Cerebellar nuclear complex (tissue), 1 donor: ENCODE results near the gene USP13.
"Not testable (repeated sequence)": the region's sequence is repeated elsewhere in the genome, so short reads cannot be mapped to it uniquely, and the experiment has no call there.

ENCODE experiments used
- DNase-seq, 2 experiments: peaks; one replicate each; lab custom pipeline; 2025; lab: John Stamatoyannopoulos, UW

USP13 gene

DNA sequence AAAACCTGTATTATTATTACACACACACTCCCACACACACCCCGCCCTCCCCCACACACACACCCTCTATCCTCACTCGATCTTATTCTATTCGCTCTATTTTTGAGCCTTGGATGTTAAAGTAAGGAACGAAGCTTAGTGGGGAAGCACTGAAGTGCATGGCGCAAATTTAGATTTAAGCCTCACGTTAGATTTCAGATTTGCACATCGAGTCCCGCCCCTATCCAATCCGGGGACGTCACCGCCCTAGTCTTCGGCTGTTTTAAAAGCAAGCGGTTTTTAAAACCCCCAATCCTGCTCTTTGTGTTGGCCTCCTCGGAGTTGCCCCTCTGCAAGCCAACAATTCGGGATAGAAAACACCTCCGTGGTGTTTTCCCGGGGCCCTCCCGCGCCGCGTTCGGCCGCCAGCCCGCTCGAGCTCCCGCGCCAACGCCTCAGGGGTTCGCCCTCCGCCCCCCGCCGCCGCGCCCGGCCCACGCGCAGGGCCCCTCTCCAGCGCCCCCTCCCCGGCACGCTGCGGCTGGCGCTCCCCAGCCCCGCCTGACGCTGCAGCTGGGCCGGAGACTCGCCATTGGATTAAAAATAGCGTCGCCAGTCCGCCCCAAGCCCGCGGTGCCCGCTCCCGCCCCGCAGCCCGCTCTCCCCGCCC lies at the start of gene USP13:
Gene USP13, plus strand, starts transcription at position 594 of the 649 bp plus-strand sequence. CDS start 186 bp downstream, outside the sequence.
- no peak for DNase-seq

- DNase-seq = no peak
Observed at GRCh38 chr3:179603321-179603720, 49.5 kb upstream of the USP13 start.

GRCh38 chr3:179603831-179604230 lies 49.0 kb upstream of the USP13 start:
- DNase-seq = no peak

DNA sequence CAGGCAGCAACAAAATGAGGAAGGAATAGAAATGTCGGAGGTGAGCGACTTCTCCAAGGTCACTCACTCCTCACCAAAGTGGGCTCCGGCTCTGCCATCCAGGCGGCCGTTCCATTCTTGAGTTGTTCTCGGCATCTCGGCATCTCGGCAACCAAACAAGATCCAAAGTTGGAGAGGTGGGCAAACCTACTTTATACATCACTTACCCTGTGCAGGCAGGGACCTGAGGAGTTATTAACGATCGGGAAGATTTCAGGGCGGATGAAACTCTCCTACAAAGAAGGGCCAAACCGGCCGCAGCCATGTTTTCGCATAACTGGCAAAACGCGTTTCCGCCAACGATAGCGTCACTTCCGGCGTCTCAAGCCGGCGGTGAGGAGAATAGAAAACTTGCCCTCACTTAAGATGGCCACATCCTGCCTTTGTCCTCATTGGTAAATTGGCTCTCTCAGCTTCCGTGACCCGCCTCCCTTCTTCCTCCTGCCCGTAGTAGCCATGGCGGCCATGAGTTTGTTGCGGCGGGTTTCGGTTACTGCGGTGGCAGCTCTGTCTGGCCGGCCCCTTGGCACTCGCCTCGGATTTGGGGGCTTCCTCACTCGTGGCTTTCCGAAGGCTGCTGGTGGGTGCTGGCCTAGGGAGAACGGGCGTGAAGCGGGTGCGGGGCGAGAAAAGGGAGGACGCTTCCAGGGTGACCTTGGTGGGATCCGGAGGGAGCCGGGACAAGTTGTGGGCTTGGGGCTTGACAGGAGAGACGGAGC lies 48.3 kb upstream of the USP13 start, which contains the start of the genes MRPL47 and NDUFB5:
Gene MRPL47, minus strand, starts transcription at position 318 of the 758 bp plus-strand sequence. Its CDS starts 14 bp downstream, at position 304.
Gene NDUFB5, plus strand, starts transcription at position 474 of the 758 bp plus-strand sequence. Its CDS starts 22 bp downstream, at position 496.
- peak; percentile 63 to 90 for DNase-seq

DNA sequence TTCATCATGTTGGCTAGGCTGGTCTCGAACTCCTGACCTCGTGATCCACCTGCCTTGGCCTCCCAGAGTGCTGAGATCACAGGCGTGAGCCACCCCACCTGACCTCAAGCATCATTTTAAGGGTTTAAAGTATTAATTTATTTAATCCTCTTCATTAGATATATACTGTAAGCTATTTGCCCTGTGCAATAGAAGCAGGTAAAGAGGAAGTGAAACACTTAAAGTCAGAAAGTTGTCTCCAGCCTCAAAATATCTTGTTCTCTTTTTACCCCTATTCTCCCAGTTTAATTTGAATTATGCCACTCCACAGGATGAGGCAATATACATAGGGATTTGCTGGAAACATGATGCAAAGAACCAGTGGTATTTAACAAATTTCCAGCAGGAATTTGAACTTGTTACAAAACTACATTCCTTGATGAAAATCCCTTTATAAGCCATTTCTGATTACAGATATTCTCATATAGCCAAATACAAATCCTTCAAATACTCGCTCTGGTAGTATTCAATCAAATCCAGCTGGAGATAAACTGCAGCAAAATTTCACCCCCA lies 46.2 kb upstream of the USP13 start:
- no peak for DNase-seq

GRCh38 chr3:179608931-179609720 lies 43.7 kb upstream of the USP13 start:
- no peak for DNase-seq

- DNase-seq = no peak
Observed at GRCh38 chr3:179610066-179610465, 42.8 kb upstream of the USP13 start.

DNA sequence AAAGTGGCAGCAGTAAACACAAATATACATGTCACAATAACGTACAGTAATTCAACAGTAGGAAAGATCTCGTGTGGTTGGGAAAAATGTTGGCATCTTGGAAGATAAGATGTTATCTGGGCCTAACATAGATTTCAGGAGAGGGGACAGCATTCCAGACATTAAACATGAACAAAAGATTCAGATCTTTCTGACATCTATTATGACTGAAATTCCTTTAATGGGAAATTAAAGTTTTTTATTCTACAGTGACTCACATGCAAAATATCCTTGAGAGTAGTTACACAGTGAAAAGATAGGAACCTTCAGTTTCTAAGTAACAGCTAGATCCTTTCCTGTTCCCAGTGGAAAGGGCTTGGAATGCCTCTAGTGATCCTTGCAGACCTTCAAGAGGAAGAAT lies 39.0 kb upstream of the USP13 start:
- no peak for DNase-seq

DNA sequence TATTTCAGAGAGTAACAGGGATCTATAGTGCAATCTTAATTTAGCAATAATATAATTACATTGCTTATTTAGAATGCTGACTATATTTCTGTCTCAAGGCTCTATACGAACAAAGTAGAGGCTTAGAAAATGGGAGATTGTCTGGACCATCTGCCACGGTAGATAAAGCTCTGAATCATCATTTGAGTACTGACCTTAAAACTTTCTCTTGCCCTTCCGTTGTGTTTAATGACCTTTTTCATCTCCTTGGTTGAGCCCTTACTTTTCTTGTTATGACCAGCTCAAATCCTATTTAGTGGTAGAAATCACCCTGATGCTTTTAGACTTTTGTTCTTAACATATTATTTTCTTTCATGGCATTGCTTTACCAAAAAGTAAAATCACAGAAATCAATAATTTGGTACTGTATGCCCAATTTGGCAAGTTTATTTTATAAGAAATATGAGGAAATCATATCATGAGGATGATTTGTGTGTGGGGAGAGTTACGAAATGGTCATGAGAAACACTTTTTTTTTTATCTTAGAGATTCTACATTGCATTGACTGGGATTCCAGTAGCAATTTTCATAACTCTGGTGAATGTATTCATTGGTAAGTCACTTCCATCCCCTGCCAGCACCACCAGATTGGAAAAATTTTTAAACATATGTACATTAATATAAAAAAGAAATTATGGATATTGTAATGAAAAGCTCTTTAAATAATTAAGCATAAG lies 37.2 kb upstream of the USP13 start:
- DNase-seq = no peak

GRCh38 chr3:179622023-179622422 lies 30.8 kb upstream of the USP13 start:
- no peak for DNase-seq

DNA sequence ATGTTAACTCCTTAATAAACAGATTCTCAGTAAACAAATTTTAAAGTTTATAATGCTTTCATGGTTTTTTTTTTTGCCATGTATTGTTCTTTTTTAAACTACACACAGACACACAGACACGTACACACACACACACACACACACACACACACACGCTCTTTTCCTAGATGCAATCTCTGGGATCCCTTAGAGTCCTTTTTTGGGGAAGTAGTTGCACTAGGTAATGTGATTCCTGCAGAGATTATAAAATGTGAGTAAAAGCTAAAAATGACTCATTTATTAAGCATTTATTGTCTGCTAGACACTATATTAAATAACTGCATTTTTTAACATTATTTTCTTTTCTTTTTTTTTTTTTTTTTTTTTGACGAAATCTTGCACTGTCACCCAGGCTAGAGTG lies 28.4 kb upstream of the USP13 start:
- no peak for DNase-seq

- no peak for DNase-seq
Observed at GRCh38 chr3:179630753-179631451, 21.9 kb upstream of the USP13 start.

- no peak for DNase-seq
Observed at GRCh38 chr3:179640469-179640868, 12.4 kb upstream of the USP13 start.

DNA sequence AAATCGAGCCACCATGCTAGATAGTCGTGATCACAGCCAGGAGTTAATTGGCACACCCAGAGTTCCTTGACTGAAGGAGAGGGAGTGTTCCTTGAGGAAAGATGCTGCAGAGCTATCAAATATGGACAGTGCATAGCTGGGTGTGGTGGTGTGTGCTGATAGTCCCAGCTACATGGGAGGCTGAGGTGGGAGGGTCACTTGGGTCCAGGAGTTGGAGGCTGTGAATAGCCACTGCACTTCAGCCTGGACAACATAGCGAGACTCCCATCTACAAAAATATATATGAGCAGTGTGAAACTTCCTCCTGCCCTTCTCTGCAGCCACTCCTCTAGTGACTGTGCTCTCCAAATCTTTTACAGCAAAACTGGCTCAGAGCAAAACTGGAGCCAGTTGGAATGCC lies 10.0 kb upstream of the USP13 start:
- no peak for DNase-seq

GRCh38 chr3:179643837-179644236 lies 9.0 kb upstream of the USP13 start:
- DNase-seq = not testable (repeated sequence)

DNA sequence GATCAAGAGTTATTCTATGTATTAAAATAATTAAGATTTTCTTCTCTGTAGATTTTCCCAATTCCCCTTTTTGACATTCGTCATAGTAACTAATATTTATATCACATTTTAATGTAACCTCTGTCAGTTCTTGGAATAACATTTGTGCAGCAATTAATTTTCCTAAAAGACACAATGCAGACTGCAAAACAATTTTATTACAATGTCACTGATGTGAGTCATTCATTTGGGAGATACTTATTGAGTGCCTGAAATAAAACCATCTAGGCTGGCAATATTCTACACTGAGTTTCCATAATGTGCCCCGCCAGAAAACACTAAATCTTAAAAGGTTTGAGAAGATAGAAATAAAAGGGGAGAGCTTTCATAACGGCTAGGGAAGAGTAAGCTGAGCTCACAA lies 6.7 kb upstream of the USP13 start:
- DNase-seq = no peak

DNA sequence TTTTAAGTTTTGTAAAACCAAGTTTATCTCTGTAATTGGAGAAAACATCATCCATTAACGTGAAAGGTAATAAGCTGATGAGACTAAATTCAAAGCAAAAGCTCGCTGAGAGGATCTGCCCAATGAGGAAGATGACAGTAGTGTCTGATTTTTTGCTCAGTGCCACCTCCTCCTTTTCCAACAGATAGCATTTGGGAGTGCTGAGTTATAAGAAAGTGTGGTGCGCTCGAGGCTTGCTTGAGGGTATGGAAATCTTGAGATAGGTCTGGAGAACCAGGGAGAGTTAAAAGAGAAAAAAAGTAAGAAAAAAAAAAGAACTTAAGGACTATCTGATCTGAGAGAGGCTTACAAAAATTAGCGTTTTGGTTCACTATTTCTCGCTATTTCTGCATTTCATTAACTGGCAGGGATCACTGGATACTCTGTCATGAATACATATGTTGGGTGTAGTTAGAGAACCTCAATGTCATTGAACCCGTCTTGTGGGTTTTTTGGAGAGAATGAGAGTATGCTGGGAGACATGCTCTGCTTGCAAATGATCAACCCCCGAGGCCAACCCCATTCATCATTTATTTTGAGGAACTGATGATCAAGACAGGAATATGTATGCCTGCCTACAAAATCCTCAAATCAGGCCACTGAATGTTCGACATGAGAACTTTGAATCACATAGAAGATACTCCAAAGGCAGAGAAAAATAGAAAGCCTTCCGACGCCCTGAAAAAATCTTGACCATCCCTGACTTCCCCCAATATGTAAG lies 973 bp upstream of the USP13 start:
- DNase-seq = no peak

- peak in 1 of 2 experiments; percentile 4 for DNase-seq
Observed at GRCh38 chr3:179653096-179653797, 407 bp downstream of the USP13 start.

DNA sequence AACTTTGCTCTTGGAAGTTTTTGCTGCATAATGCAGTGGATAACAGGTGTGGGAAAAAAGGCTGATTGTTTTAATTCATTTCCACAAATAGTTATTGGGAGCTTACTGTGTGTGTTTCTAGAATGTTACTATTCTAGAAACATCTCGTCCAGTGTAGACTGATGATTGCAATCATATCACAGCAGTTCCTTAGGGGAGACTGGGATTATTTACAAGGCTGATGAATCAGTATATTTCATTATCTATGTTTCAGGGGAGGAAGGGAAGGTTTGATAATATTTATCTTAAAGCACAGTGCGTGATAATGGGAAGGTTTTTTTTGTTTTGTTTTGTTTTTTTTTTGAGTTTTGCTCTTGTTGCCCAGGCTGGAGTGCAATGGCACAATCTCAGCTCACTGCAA lies 2.4 kb downstream of the USP13 start:
- no peak for DNase-seq
